NCI-H82 treated with DMSO at 0.1 percent for 48 hours (cell line): ENCODE results near the gene NPHS1.

Experiments used
- DNase-seq: peaks from one replicate; lab custom pipeline; 2025; ENCODE audit not compliant: unreplicated experiment; lab: John Stamatoyannopoulos, UW

Gene NPHS1

DNA sequence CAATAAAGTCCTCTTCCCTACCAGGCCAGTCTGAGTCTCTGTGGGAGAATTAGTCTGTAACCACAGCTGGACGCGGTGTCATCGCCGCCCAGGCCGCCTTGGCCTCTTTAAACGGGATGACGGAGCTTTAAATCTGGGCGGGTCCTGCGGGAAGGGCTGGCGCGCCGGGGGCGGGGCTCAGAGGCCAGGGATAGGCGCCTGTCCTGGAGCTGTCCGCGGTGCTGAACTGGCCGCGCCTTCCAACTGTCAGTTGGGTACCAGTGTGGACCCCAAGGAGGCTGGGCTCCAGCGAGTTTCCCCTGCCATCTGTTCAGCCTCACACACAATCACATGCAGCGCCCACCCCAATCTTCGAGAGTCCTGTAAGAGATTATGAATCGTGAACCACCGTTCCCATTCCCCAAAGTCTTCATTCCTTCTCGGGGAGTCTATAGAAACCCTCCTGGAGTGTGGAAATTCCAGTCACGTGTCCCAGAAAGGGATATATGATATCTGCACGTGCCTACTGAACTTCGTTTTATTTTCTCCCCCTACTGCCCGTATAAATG, 27.5 kb upstream of the NPHS1 start:
- DNase-seq, result peak; percentile 57

DNA sequence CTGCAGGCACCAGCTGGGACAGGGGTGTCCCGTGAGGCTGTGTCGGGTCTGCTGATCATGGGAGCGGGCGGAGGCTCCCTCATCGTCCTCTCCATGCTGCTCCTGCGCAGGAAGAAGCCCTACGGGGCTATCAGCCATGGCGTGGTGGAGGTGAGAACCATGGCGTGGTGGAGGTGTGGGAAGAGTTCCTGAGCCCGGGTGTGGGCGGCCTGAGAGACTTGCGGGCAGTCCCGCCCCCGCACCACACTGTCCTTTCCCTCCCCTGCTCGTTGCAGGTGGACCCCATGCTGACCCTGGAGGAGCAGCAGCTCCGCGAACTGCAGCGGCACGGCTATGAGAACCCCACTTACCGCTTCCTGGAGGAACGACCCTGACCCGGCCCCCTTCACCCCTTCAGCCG, 26.8 kb upstream of the NPHS1 start:
- DNase-seq, result no peak

DNA sequence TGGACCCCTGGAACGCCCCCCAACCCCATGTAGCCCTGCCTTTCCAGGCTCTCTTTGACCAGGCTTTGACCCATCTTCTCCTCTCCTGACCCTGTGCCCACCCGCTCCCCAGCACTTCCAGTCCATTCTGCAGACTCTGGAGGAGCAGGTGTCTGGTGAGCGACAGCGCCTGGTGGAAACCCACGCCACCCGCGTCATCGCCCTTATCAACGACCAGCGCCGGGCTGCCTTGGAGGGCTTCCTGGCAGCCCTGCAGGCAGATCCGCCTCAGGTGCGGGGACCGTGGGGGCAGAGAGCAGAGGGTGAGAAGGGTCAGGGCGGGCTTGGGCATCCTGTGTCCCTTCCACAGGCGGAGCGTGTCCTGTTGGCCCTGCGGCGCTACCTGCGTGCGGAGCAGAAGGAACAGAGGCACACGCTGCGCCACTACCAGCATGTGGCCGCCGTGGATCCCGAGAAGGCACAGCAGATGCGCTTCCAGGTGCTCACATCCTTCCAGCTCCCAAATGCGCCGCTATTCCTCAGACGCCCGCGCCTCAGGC, 22.2 kb upstream of the NPHS1 start:
- no peak for DNase-seq

DNA sequence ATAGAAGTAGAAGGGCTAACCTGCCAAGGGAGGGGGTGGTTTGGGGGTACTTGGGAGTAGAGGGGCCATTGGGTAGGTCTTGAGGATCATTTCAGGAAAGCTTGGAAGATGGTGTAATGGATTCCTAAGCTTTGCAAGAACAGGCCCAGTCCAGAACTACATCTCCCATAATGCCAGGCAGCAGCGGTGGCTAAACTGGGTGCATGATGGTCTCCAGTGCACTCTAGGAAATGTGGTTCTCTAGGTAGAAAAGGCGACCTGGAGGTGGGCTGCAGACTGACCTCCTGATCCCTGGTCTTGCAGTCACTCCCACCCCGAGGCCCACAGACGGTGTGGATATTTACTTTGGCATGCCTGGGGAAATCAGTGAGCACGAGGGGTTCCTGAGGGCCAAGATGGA, 19.9 kb upstream of the NPHS1 start:
- no peak for DNase-seq

DNA sequence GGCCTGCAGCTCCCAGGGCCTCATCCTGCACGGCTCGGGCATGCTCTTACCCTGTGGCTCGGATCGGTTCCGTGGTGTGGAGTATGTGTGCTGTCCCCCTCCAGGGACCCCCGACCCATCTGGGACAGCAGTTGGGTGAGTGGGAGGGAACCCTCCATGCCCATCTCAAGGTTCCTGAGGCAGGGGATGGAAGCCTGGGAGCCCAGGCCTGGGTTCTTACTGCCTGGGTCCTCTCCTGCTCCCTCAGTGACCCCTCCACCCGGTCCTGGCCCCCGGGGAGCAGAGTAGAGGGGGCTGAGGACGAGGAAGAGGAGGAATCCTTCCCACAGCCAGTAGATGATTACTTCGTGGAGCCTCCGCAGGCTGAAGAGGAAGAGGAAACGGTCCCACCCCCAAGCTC, 19.3 kb upstream of the NPHS1 start:
- DNase-seq, result no peak

DNA sequence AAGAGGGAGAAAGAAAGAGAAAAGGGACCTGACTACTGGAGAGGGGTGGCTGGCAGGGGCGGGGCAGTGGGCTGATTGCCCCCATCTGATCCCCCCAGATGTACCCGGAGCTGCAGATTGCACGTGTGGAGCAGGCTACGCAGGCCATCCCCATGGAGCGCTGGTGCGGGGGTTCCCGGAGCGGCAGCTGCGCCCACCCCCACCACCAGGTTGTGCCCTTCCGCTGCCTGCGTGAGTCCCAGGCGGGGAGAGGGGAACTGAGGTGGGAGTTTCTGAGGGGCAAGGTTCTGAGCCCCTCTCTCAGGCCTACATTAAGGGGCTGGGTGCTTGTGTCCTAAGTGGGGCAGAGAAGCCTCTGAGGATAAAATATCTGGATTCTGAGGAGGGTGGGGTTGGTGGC, 18.5 kb upstream of the NPHS1 start:
- DNase-seq, result no peak

DNA sequence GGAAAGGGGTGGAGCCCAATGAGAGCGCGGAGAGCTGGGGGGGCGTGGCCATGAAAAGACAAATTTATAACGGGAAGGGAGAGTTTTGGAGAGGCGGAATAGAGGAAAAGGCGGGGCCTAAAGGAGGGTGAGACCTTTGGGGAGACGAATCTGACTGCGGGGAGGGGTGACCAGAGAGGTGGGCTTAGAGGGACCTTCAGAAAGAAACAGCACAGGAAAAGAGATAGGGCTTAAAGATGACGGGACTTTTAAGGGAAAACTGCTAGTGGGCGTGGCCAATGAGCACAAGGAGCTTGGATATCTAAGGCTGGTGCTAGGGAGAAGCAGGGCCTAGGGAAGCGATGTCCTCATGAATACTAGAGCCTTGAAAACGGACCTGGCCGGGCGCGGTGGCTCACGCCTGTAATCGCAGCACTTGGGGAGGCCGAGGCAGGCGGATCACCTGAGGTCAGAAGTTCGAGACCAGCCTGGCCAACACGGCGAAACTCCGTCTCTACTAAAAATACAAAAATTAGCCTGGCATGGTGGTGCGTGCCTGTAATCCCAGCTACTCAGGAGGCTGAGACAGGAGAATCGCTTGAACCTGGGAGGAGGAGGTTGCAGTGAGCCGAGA, 17.9 kb upstream of the NPHS1 start:
- DNase-seq, result peak; percentile 95

DNA sequence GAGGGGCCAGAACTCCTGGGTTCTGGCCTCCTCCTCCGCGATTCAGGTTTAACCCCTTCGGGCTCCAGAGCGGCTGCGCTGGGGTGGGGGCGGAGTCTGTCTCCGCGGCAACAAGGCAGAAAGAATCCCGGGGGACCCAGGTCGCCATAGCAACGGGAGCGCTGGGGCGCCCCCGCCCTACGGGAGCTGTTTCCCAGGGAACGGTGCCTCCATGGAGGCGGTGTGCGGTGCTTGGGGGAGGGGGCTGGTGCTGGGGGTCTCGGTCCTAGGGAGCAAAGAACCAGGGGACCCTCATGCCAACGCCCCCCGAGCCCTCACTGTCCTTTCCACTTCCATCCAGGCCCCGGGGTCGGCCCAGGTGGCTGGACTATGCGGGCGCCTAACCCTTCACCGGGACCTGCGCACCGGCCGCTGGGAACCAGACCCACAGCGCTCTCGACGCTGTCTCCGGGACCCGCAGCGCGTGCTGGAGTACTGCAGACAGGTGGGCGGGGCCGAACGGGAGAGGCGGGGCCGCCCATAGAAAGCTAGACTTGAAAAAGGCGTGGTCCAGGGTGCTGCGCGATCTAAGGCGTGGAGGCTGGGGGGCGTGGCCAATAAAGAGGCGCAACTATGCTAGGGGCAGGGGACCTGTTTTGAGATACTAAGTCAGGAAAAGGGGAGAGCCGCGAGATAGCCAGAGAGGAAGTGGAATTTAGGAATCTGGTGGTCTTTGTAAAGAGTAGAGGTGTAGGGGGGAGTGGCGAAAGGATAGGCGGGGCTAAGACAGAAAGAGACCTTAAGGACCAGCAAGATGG, 17.2 kb upstream of the NPHS1 start:
- peak; percentile 95 for DNase-seq

DNA sequence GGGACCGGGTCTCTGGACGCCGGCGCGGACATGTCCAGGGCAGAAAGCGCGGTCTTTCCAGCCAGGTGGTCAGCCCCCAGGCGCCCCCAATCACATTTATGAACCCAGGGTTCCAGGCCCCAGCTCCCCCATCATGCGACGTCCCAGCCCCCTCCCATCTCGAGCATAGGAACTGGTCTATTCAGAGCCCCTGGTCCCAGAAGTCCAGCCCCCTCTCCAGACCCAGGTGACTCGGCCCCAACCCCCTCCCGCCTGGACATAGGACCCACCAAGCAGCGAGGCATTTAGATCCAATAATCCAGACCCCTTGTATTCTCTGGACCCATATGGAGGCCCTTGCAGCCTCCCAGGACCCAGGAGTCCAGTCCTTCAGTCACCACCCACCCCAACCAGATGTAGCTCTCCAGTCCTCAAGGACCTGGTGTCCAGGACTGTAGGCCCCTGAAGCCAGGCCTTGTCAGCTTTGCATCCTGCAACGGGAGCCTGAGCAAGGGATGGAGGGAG, 16.6 kb upstream of the NPHS1 start:
- no peak for DNase-seq

DNA sequence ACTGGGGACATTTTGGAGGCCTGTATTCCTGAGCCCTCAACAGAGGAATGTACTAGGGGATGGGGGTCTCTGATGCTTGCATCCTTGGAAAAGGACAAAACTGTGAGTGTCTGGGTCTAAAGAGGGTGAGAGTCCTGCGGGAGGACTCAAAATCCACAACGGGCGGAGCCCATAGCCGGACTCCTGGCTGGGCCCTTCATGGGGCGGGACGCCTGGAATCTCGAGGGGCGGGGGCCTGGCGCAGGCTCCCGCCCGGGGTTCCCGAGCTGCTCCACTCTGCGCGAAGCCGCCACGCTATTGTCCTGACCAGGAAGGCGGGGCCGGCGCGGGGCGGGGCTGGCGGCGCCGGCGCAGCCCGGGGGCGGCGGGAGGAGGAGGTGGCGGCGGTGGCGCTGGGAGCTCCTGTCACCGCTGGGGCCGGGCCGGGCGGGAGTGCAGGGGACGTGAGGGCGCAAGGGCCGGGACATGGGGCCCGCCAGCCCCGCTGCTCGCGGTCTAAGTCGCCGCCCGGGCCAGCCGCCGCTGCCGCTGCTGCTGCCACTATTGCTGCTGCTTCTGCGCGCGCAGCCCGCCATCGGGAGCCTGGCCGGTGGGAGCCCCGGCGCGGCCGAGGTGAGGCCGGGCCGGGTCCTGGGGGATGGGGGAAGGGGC, 16.0 kb upstream of the NPHS1 start, which contains the start of gene APLP1:
APLP1 (plus strand) TSS at position 403 of the 651 bp plus-strand sequence; CDS start at position 466, 63 bp downstream.
- DNase-seq, result peak; percentile 43

DNA sequence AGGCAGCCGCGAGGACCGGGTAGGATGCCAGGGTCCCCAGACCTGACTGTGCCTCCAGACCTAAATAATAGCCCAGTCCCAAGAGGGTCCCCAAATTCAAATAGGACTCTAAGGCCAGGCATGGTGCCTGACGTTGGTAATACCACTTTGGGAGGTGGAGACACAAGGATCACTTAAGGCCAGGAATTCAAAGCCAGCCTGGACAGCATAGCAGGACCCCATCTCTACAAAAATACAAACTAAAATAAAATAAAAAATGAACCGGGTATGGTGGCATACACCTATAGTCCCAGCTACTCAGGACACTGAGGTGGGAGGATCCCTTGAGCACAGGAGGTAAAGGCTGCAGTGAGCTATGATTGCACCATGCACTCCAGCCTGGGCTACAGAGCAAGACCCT, 10.7 kb upstream of the NPHS1 start:
- DNase-seq, result no peak

DNA sequence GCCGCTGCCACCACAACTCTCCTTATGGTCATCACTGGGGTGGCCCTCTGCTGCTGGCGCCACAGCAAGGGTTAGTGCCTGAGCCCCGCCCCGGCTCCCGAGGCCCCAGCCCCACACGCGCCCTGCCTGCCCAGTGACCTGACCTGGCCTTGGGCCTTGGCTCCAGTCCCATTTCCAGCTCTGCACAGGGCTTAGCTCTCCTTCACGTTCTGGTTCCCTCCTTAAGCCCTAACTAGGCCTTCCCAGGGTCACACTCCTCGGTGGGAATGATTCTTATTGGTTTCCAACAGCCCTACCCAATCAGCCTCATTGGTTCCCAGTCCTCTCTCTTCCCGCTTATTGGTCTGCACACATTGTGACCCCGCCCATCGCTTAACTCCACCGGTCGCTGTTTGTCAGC, 10.2 kb upstream of the NPHS1 start:
- no peak for DNase-seq

DNA sequence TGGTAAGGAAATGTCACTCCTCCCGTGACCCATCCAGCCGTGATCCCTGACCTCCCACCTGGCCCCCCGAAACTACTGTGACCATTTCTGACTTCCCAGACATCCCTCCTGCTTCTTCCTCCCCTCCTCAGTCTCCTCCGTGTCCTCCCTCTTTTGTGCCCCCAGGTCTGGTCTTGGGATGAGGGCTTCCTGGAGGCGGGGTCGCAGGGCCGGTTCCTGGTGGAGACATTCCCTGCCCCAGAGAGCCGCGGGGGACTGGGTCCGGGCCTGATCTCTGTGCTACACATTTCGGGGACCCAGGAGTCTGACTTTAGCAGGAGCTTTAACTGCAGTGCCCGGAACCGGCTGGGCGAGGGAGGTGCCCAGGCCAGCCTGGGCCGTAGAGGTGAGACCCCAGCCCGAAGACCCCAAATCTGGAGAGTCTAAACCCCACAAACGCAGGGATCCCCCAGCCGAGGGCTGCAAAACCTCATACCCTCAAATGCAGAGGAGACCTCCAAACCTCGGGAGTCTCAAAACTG, 9.4 kb upstream of the NPHS1 start:
- no peak for DNase-seq

DNA sequence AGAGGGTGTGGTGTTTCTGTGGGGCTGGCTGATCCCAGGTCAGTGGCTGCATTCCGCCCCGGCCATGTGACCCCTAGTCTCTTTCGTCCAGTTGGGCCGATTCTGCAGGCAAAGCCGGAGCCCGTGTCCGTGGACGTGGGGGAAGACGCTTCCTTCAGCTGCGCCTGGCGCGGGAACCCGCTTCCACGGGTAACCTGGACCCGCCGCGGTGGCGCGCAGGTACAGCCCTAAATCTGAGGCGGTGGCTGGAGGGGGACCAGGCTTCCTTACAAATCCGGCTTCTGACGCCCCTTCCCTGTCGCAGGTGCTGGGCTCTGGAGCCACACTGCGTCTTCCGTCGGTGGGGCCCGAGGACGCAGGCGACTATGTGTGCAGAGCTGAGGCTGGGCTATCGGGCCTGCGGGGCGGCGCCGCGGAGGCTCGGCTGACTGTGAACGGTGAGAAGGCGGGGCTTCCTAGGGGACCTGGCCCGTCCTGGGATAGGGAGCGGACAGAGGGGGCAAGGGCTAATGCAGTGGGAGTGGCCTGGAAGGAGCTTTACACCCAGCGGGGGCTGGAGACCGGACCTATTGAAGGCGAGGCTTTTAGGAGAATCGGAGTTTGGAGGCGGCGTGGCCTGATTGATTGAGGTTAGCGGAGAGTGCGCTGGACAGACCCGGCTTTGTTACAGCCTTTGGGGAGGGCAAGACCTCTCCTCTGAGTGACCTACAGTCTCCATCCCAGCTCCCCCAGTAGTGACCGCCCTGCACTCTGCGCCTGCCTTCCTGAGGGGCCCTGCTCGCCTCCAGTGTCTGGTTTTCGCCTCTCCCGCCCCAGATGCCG, 8.7 kb upstream of the NPHS1 start:
- no peak for DNase-seq

DNA sequence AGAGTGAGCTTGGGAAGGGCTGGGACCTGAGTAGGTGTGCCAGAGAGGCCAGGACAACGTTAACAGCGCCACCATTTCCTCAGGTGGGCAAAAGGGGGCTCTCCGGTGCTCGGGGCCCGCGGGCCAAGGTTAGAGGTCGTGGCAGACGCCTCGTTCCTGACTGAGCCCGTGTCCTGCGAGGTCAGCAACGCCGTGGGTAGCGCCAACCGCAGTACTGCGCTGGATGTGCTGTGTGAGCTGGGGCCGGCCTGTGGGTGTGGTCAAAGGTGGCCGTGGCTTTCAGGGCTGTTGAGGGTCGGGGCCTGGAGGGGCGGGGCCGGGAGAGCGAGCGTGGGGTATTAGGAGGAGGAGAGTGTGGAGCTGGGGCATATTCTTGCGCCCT, 8.1 kb upstream of the NPHS1 start:
- DNase-seq, result no peak

DNA sequence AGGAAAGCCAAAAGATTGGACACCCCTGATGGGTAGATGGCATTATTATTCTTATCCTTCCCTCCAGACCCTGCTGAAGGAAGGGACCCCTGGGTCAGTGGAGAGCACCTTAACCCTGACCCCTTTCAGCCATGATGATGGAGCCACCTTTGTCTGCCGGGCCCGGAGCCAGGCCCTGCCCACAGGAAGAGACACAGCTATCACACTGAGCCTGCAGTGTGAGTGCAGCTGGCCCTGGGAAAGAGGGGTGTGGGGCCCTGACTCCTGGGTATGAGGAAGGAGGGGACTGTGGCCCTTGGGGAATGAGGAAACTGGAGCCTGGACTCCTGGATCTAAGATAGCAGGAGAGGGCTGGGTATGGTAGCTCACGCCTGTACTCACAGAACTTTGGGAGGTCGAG, 7.1 kb upstream of the NPHS1 start:
- DNase-seq, result no peak

DNA sequence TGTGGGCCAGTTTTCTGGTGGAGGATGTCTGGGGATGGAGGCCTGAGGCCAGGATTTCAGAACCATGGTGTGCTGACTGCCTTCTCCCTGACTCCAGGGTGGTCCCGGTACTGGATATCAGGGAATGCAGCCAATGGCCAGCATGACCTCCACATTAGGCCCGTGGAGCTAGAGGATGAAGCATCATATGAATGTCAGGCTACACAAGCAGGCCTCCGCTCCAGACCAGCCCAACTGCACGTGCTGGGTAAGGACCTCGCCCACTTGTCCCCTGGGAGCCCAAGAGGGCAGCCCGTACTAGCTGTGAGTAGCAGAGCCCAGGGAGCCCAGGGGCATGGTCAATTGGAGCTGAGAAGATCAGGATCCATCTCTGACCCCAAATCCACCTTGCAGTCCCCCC, 6.0 kb upstream of the NPHS1 start:
- no peak for DNase-seq

DNA sequence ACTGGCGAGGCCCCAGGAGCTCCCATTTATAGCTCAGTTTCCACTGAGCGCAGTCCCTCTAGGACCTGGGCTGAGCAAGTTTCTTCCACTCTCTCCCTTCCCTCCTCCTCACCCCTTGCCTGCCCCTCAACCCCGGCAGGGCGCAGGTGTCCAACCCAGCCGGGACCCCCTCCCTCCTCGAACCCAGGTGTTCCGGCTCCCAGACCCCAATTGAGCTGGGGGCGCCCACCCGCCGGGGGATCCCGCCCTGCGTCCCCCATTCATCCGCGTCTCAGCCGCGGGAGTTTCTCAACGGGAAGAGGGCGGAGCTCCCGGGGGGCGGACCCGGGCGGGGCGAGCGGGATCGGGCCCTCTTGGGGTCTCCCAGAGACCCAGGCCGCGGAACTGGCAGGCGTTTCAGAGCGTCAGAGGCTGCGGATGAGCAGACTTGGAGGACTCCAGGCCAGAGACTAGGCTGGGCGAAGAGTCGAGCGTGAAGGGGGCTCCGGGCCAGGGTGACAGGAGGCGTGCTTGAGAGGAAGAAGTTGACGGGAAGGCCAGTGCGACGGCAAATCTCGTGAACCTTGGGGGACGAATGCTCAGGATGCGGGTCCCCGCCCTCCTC, 4.3 kb upstream of the NPHS1 start, which contains the start of gene KIRREL2:
KIRREL2 (plus strand) TSS at position 366 of the 604 bp plus-strand sequence; CDS start at position 575, 209 bp downstream.
- peak; percentile 26 for DNase-seq

DNA sequence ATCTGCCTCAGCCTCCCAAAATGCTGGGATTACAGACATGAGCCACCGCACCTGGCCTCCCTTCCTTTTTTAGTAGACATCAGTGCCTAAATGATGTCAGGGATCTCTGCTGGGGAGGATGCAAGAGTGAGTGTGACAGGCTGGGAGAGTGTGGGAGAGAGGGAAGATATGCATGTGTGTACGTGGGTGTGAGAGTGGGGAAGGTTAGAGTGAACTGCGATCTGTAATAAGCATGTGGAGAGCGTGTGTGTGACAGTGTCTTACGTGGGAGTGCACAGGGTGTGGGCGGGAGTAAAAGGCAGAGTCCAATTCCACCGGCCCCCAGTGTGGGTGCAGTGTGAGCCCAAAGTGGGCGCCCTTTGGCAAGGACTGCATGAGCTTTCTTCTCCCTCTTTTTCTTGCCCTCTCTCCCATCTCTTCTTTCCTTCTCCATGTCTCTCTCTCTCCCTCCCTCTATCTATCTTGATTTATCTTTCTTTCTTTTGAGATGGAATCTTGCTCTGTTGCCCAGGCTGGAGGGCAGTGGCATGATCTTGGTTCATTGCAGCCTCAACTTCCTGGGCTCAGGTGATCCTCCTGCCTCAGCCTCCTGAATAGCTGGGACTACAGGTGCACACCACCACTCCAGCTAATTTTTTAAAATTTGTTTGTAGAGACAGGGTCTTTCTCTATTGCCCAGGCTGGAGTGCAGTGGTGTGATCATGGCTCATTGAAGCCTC, 893 bp upstream of the NPHS1 start:
- DNase-seq, result no peak
